ENCODE results near the gene BARHL2. TPM values are rescaled to one million over a fixed set of nuclear protein-coding genes. Genes with fewer than 3 reads are reported as not detected.

BARHL2 gene
- total and polyA plus RNA-seq, 2 donors (not counting 3 experiments of a cell fraction or from before 2014, with no cell fraction given): not detected

DNA sequence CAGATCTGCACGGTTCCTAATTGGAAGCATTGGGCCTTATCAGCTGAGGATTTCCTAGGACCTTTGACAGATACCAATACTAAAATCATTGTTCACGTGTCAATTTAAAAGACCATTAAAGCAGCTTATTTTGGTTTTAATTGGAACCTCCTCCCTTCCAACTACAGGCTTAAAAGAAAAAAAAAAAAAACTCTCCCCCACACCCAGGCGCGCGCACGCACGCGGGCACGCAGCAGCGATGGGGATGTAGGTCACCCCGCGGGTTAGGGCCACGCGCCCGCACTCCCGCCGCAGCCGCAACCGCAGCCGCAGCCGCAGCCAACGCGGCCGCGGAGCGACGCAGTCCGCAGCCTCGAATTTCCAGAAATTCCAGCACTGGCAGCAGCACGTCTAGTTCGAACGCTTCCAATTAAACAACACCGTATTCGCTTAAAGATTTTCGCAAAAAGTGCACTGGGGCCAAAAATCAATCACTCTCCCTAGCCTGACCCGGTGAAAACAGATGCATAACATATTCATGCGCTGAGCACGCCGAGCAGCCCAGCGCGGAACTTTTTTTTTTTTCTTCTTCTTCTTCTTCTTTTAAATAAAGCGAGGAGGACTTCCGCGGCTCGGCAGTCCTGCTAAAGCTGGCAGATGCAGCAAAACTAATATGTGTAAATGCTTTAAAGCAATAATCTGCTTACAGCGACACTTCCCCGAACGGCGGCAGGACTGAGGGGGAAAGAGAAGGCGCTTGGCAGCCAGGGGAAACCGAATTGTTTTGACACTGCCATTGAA is 13.3 kb upstream of the BARHL2 start:
- DNase-seq (ENCODE audit: low read depth, low spot score): no peak
- Histone ChIP-seq H3K4me3 (replicated peaks in 1 of 3; ENCODE audit: insufficient read depth in 1 of 3, low read depth in 1 of 3, low read length in 3 of 3) (no peak overlapping the region), H3K36me3 (ENCODE audit: control insufficient read depth in 2 of 2, extremely low read depth in 1 of 2, insufficient read depth in 2 of 2, low read length in 2 of 2) (no peaks in the 10 kb centered on the region), H4K20me1 (replicated peaks; ENCODE audit: control insufficient read depth, extremely low read depth, insufficient read depth, low read length) (no peaks in the 10 kb centered on the region), H3K9ac (replicated peaks; ENCODE audit: extremely low read depth, insufficient read depth, low read length) (no peak overlapping the region), H3K9me1 (replicated peaks; ENCODE audit: control insufficient read depth, extremely low read depth, insufficient read depth, low read length) (no peaks in the 10 kb centered on the region), H3K4me2 (ENCODE audit: insufficient read depth, low read length) (no peak overlapping the region), H3K79me2 (ENCODE audit: control insufficient read depth, insufficient read depth, low read length) (no peaks in the 10 kb centered on the region), H3K27me3 (ENCODE audit: control insufficient read depth in 2 of 2, insufficient read depth in 2 of 2, low read length in 2 of 2) (peaks cover 68 to 86% of the 10 kb centered on the region in 2 experiments), H3K4me1 (ENCODE audit: control insufficient read depth, extremely low read depth, insufficient read depth, low read length) (peaks cover 2% of the 10 kb centered on the region), H2AFZ (ENCODE audit: low read depth, low read length) (no peak overlapping the region), H3K27ac (ENCODE audit: insufficient read depth, low read depth, low read length) (no peak overlapping the region), H3K9me3 (replicated peaks; ENCODE audit: control insufficient read depth, insufficient read depth, low read length) (no peaks in the 10 kb centered on the region)
- POLR2A ChIA-PET: no interaction called here
- TF ChIP-seq GATA2 (IDR thresholded peaks at IDR 0.05; ENCODE audit: insufficient read depth, insufficient read length, low read depth, low read length) (no peak), FOS (IDR thresholded peaks at IDR 0.05; ENCODE audit: borderline replicate concordance, insufficient read depth, low read length) (peak; percentile 25), EZH2 (IDR thresholded peaks at IDR 0.05; ENCODE audit: borderline replicate concordance, low read depth, low read length, severe bottlenecking) (peak; percentile 68)
- dilution Hi-C loops (cut with MboI; ENCODE audit: extremely low pct_ligation_motif_present, low sequenced_read_pairs): no loop called here
- intact Hi-C loops (cut with micrococcal nuclease): no loop called here
- CTCF ChIA-PET: interaction anchor here (0.9 to 7.4 kb wide), 8 partner anchors 10 to 435 kb away, joined by 3 to 56 read pairs (median 4); no protein-coding TSS in a partner anchor
- no TSS peak for BruUV-seq (replicated peaks)
- no peak for FAIRE-seq

DNA sequence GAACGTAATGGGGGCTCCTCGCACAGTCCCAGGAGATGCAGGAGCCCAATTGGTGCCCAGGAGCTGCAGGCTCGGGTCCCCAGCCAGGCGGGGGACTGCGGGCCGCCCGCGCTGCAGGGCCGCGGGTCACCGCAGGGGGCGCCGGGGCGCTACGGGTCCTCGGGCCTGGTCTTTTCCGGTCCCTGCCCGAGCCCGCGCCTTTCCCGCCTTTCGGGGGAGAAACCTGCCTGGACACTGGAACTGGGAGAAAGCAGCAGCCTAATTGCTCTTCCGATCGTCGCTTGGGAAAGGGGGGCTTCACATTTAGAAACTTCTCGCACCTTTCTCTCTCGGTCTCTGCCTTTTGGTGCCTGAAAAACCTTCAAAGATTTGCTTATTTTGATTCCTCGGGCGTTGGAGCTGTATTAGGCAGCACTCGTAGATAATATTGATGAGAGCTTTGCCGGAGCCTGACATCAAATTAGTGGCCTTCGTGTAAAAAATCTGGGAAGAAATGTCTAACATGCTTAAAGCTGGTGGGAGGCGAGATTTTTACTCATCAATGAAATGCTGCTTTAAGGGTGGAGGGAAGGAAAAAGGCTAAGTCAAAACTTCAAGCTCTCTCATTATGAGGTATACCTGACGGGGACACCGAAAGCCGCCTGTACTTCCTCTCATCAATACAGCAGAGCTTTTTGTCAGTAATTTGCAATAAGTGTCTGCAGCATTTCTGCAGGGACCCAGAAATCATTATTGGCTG is 12.6 kb upstream of the BARHL2 start:
- peaks cover 2% of the 10 kb centered on the region for H3K4me1 ChIP-seq (ENCODE audit: control insufficient read depth, extremely low read depth, insufficient read depth, low read length)
- DNase-seq (ENCODE audit: low read depth, low spot score) (no peak), FAIRE-seq (no peak)
- no peaks in the 10 kb centered on the region for H3K9me1 ChIP-seq (replicated peaks; ENCODE audit: control insufficient read depth, extremely low read depth, insufficient read depth, low read length)
- no peak overlapping the region for H3K9ac ChIP-seq (replicated peaks; ENCODE audit: extremely low read depth, insufficient read depth, low read length)
- H2AFZ ChIP-seq (ENCODE audit: low read depth, low read length): no peak overlapping the region
- CTCF ChIA-PET: interaction anchor here (0.9 to 7.4 kb wide), 9 partner anchors 8 to 437 kb away, joined by 3 to 56 read pairs (median 3); no protein-coding TSS in a partner anchor
- H3K27me3 ChIP-seq (ENCODE audit: control insufficient read depth in 2 of 2, insufficient read depth in 2 of 2, low read length in 2 of 2): peaks cover 75 to 94% of the 10 kb centered on the region in 2 experiments
- dilution Hi-C loops (cut with MboI; ENCODE audit: extremely low pct_ligation_motif_present, low sequenced_read_pairs): no loop called here
- intact Hi-C loops (cut with micrococcal nuclease): loop anchor here (5.0 kb wide), 1 partner anchor 123 kb away; no protein-coding TSS in a partner anchor
- no peak overlapping the region for H3K4me2 ChIP-seq (ENCODE audit: insufficient read depth, low read length)
- no peaks in the 10 kb centered on the region for H3K36me3 ChIP-seq (ENCODE audit: control insufficient read depth in 2 of 2, extremely low read depth in 1 of 2, insufficient read depth in 2 of 2, low read length in 2 of 2)
- no peaks in the 10 kb centered on the region for H3K79me2 ChIP-seq (ENCODE audit: control insufficient read depth, insufficient read depth, low read length)
- no peaks in the 10 kb centered on the region for H3K9me3 ChIP-seq (replicated peaks; ENCODE audit: control insufficient read depth, insufficient read depth, low read length)
- no TSS peak for BruUV-seq (replicated peaks)
- H3K4me3 ChIP-seq (replicated peaks in 1 of 3; ENCODE audit: insufficient read depth in 1 of 3, low read depth in 1 of 3, low read length in 3 of 3): no peak overlapping the region
- H3K27ac ChIP-seq (ENCODE audit: insufficient read depth, low read depth, low read length): no peak overlapping the region
- POLR2A ChIA-PET: no interaction called here
- TF ChIP-seq JUN (IDR thresholded peaks at IDR 0.05; ENCODE audit: borderline replicate concordance, insufficient read depth, insufficient read length, low read depth) (no peak), FOS (IDR thresholded peaks at IDR 0.05; ENCODE audit: borderline replicate concordance, insufficient read depth, low read length) (no peak), POLR2A (IDR thresholded peaks at IDR 0.05; ENCODE audit: low read depth, low read length) (no peak), POLR2AphosphoS5 (IDR thresholded peaks at IDR 0.05; ENCODE audit: insufficient read depth, low read depth, low read length) (no peak), EZH2 (IDR thresholded peaks at IDR 0.05; ENCODE audit: borderline replicate concordance, low read depth, low read length, severe bottlenecking) (peak; percentile 89), MYC (IDR thresholded peaks at IDR 0.05; ENCODE audit: low read depth, low read length) (no peak), GATA2 (IDR thresholded peaks at IDR 0.05; ENCODE audit: insufficient read depth, insufficient read length, low read depth, low read length) (no peak)
- TF ChIP-seq, protein P1, sequence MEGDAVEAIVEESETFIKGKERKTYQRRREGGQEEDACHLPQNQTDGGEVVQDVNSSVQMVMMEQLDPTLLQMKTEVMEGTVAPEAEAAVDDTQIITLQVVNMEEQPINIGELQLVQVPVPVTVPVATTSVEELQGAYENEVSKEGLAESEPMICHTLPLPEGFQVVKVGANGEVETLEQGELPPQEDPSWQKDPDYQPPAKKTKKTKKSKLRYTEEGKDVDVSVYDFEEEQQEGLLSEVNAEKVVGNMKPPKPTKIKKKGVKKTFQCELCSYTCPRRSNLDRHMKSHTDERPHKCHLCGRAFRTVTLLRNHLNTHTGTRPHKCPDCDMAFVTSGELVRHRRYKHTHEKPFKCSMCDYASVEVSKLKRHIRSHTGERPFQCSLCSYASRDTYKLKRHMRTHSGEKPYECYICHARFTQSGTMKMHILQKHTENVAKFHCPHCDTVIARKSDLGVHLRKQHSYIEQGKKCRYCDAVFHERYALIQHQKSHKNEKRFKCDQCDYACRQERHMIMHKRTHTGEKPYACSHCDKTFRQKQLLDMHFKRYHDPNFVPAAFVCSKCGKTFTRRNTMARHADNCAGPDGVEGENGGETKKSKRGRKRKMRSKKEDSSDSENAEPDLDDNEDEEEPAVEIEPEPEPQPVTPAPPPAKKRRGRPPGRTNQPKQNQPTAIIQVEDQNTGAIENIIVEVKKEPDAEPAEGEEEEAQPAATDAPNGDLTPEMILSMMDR (IDR thresholded peaks at IDR 0.05; ENCODE audit: extremely low read depth in 1 of 2, insufficient read depth in 1 of 2, low read depth in 1 of 2, low read length in 2 of 2): peak; percentile 38 to 43
- TF ChIP-seq, protein P2, sequence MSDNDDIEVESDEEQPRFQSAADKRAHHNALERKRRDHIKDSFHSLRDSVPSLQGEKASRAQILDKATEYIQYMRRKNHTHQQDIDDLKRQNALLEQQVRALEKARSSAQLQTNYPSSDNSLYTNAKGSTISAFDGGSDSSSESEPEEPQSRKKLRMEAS (IDR thresholded peaks at IDR 0.05; ENCODE audit: insufficient read depth, insufficient read length): no peak
- no peaks in the 10 kb centered on the region for H4K20me1 ChIP-seq (replicated peaks; ENCODE audit: control insufficient read depth, extremely low read depth, insufficient read depth, low read length)

Measured in endothelial cell of umbilical vein (primary cell).